Measurements from ENCODE around the gene ABCA13. TPM values are rescaled to one million over a fixed set of nuclear protein-coding genes. Genes with fewer than 3 reads are reported as not detected.

The ABCA13 gene
- total RNA-seq, 1 experiment from 2014 or later = 1.7 TPM

DNA sequence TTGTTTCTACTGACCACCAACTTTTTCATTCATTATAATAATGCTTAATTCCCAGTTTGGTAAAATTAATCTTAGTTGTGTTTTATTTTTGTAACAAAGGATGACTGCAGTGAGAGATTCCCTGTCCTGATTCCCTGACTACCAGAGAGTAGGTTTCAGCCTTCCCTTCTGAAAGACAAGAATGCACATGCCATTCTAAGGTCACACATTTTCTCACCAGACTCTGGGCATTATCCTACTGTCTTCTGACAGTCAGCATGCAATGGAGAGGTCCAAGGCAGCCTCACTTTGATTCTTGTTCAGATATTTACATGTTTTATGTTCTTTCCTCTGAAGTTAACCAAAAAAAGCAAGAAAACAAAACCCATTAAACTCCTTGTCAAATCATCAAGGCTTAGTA is 380.4 kb downstream of the ABCA13 start:
- Histone ChIP-seq H3K4me1 (ENCODE audit: control insufficient read depth, insufficient read depth, low read length) (no peaks in the 10 kb centered on the region), H3K27ac (ENCODE audit: low read length) (no peak overlapping the region), H3K36me3 (ENCODE audit: control insufficient read depth, insufficient read depth, low read length) (no peaks in the 10 kb centered on the region), H3K27me3 (ENCODE audit: control insufficient read depth, insufficient read depth, low read length) (no peaks in the 10 kb centered on the region), H3K4me3 (ENCODE audit: low read depth in 2 of 2, low read length in 2 of 2) (no peak overlapping the region), H3K9me3 (ENCODE audit: control insufficient read depth, insufficient read depth, low read depth, low read length) (no peaks in the 10 kb centered on the region)
- TF ChIP-seq TCF7L2 (IDR thresholded peaks at IDR 0.05; ENCODE audit: low read depth, low read length) = no peak
- TF ChIP-seq SIN3A (IDR thresholded peaks at IDR 0.05; ENCODE audit: borderline replicate concordance, insufficient read depth, low read depth, low read length) = no peak
- TF ChIP-seq POLR2AphosphoS5 (IDR thresholded peaks at IDR 0.05; ENCODE audit: low read depth, low read length) = no peak
- TF ChIP-seq, protein P1, sequence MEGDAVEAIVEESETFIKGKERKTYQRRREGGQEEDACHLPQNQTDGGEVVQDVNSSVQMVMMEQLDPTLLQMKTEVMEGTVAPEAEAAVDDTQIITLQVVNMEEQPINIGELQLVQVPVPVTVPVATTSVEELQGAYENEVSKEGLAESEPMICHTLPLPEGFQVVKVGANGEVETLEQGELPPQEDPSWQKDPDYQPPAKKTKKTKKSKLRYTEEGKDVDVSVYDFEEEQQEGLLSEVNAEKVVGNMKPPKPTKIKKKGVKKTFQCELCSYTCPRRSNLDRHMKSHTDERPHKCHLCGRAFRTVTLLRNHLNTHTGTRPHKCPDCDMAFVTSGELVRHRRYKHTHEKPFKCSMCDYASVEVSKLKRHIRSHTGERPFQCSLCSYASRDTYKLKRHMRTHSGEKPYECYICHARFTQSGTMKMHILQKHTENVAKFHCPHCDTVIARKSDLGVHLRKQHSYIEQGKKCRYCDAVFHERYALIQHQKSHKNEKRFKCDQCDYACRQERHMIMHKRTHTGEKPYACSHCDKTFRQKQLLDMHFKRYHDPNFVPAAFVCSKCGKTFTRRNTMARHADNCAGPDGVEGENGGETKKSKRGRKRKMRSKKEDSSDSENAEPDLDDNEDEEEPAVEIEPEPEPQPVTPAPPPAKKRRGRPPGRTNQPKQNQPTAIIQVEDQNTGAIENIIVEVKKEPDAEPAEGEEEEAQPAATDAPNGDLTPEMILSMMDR (IDR thresholded peaks at IDR 0.05) = no peak
- TF ChIP-seq, protein P2, sequence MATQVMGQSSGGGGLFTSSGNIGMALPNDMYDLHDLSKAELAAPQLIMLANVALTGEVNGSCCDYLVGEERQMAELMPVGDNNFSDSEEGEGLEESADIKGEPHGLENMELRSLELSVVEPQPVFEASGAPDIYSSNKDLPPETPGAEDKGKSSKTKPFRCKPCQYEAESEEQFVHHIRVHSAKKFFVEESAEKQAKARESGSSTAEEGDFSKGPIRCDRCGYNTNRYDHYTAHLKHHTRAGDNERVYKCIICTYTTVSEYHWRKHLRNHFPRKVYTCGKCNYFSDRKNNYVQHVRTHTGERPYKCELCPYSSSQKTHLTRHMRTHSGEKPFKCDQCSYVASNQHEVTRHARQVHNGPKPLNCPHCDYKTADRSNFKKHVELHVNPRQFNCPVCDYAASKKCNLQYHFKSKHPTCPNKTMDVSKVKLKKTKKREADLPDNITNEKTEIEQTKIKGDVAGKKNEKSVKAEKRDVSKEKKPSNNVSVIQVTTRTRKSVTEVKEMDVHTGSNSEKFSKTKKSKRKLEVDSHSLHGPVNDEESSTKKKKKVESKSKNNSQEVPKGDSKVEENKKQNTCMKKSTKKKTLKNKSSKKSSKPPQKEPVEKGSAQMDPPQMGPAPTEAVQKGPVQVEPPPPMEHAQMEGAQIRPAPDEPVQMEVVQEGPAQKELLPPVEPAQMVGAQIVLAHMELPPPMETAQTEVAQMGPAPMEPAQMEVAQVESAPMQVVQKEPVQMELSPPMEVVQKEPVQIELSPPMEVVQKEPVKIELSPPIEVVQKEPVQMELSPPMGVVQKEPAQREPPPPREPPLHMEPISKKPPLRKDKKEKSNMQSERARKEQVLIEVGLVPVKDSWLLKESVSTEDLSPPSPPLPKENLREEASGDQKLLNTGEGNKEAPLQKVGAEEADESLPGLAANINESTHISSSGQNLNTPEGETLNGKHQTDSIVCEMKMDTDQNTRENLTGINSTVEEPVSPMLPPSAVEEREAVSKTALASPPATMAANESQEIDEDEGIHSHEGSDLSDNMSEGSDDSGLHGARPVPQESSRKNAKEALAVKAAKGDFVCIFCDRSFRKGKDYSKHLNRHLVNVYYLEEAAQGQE (IDR thresholded peaks at IDR 0.05; ENCODE audit: insufficient read depth in 1 of 2, low read depth in 2 of 2, low read length in 1 of 2) = no peak
- in situ Hi-C loops (cut with HindIII; ENCODE audit: low pct_unique_long_range_greater_than_20kb, low sequenced_read_pairs) = no loop called here
- intact Hi-C loops (cut with micrococcal nuclease; ENCODE audit: unreplicated experiment) = no loop called here
- ATAC-seq = no peak
- CTCF ChIA-PET = no interaction called here
- POLR2A ChIA-PET = no interaction called here
- no peak for DNase-seq (ENCODE audit: low read depth, low spot score)
- no TSS peak for BruUV-seq (replicated peaks)

DNA sequence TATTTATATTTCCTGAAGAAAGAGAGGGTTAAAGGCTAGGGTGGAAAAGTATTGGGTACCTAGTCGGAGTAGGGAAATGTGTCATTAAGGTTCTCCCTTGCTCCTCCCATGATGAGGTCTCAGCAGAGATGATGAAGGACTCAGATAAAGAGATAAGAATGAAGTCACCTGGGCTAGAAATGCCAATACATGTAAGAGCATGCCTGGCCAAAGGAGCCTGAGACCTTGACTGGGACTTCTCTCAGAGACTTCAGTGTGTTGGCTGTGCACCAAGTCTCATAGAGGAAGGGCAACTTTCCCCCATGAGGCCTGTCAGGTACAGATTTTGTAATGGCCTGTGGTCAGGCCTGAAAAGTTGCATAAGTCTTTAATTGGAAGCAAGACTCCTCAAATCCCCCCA is 392.1 kb downstream of the ABCA13 start:
- in situ Hi-C loops (cut with HindIII; ENCODE audit: low pct_unique_long_range_greater_than_20kb, low sequenced_read_pairs) = no loop called here
- ATAC-seq = no peak
- H3K9me3 ChIP-seq (ENCODE audit: control insufficient read depth, insufficient read depth, low read depth, low read length) = no peaks in the 10 kb centered on the region

More for the DNA sequence above, 392.1 kb downstream of the ABCA13 start:
- Histone ChIP-seq H3K36me3 (ENCODE audit: control insufficient read depth, insufficient read depth, low read length) (no peaks in the 10 kb centered on the region), H3K27ac (ENCODE audit: low read length) (no peak overlapping the region), H3K4me1 (ENCODE audit: control insufficient read depth, insufficient read depth, low read length) (no peaks in the 10 kb centered on the region), H3K27me3 (ENCODE audit: control insufficient read depth, insufficient read depth, low read length) (no peaks in the 10 kb centered on the region), H3K4me3 (ENCODE audit: low read depth in 2 of 2, low read length in 2 of 2) (no peak overlapping the region)
- ChIA-PET CTCF (no interaction called here), POLR2A (no interaction called here)
- TF ChIP-seq, protein P1 (IDR thresholded peaks at IDR 0.05) = no peak
- TF ChIP-seq SIN3A (IDR thresholded peaks at IDR 0.05; ENCODE audit: borderline replicate concordance, insufficient read depth, low read depth, low read length) (no peak), POLR2AphosphoS5 (IDR thresholded peaks at IDR 0.05; ENCODE audit: low read depth, low read length) (no peak), TCF7L2 (IDR thresholded peaks at IDR 0.05; ENCODE audit: low read depth, low read length) (no peak)
- TF ChIP-seq, protein P2 (IDR thresholded peaks at IDR 0.05; ENCODE audit: insufficient read depth in 1 of 2, low read depth in 2 of 2, low read length in 1 of 2) = no peak
- no peak for DNase-seq (ENCODE audit: low read depth, low spot score)
- intact Hi-C loops (cut with micrococcal nuclease; ENCODE audit: unreplicated experiment) = no loop called here
- BruUV-seq (replicated peaks) = no TSS peak

Measured in Panc1 (cell line).